Fibroblast of pulmonary artery (primary cell): ENCODE results near the gene PTEN.
"Not testable (repeated sequence)": the region's sequence is repeated elsewhere in the genome, so short reads cannot be mapped to it uniquely, and the experiment has no call there.

Experiments used
- DNase-seq: peaks from one replicate; pipeline ENCODE4 v3.0.0-alpha.2; 2010; ENCODE audit warnings: low read depth
- H3K4me3 ChIP-seq: replicated peaks from 2 replicates; pipeline ENCODE4 v1.5.1; 2011; ENCODE audit warnings: low read depth, mild to moderate bottlenecking, control low read depth, low read length, moderate library complexity
- TF ChIP-seq, protein P1 (sequence below): IDR thresholded peaks from 2 replicates; pipeline ENCODE4 v1.5.1; 2011; ENCODE audit warnings: mild to moderate bottlenecking, control low read depth, low read length, inconsistent platforms; ENCODE audit errors: missing control alignments

PTEN gene

GRCh38 chr10:87887146-87887545 lies 23.7 kb downstream of the PTEN start:
- no peak for DNase-seq
- TF ChIP-seq, protein P1, sequence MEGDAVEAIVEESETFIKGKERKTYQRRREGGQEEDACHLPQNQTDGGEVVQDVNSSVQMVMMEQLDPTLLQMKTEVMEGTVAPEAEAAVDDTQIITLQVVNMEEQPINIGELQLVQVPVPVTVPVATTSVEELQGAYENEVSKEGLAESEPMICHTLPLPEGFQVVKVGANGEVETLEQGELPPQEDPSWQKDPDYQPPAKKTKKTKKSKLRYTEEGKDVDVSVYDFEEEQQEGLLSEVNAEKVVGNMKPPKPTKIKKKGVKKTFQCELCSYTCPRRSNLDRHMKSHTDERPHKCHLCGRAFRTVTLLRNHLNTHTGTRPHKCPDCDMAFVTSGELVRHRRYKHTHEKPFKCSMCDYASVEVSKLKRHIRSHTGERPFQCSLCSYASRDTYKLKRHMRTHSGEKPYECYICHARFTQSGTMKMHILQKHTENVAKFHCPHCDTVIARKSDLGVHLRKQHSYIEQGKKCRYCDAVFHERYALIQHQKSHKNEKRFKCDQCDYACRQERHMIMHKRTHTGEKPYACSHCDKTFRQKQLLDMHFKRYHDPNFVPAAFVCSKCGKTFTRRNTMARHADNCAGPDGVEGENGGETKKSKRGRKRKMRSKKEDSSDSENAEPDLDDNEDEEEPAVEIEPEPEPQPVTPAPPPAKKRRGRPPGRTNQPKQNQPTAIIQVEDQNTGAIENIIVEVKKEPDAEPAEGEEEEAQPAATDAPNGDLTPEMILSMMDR: no peak
- no peak overlapping the region for H3K4me3 ChIP-seq

- TF ChIP-seq, protein P1: no peak
- no peak overlapping the region for H3K4me3 ChIP-seq
- no peak for DNase-seq
Observed at GRCh38 chr10:87887548-87888289, 24.3 kb downstream of the PTEN start.

- H3K4me3 ChIP-seq: no peak overlapping the region
- TF ChIP-seq, protein P1: no peak
- no peak for DNase-seq
Observed at GRCh38 chr10:87895430-87895829, 32.0 kb downstream of the PTEN start.

DNA sequence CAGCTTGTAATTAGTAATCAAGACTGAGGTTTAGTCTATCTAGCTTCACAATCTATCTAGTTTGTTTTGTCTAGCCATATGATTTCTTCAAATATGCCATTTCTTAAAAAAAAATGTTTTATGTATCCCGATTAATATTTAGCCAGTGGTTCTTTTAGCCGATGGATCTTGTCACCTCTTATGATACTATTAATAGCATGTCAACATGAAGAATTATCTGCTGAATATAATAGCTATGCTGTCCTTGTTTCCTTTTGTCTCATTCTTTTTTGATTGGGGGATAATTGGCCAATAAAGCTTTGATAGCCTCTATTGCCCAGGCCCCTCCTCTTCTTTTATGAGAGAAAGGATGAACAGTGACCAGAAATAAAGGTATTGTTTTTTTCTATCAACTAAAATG lies 32.8 kb downstream of the PTEN start:
- H3K4me3 ChIP-seq: no peak overlapping the region
- TF ChIP-seq, protein P1: no peak
- DNase-seq: no peak

DNA sequence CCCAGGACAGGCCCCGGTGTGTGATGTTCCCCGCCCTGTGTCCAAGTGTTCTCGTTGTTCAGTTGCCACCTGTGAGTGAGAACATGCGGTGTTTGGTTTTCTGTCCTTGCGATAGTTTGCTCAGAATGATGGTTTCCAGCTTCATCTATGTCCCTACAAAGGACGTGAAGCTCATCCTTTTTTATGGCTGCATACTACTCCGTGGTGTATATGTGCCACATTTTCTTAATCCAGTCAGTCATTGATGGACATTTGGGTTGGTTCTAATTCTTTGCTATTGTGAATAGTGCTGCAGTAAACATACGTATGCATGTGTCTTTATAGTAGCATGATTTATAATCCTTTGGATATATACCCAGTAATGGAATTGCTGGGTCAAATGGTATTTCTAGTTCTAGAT lies 34.5 kb downstream of the PTEN start:
- not testable (repeated sequence) for H3K4me3 ChIP-seq, DNase-seq

DNA sequence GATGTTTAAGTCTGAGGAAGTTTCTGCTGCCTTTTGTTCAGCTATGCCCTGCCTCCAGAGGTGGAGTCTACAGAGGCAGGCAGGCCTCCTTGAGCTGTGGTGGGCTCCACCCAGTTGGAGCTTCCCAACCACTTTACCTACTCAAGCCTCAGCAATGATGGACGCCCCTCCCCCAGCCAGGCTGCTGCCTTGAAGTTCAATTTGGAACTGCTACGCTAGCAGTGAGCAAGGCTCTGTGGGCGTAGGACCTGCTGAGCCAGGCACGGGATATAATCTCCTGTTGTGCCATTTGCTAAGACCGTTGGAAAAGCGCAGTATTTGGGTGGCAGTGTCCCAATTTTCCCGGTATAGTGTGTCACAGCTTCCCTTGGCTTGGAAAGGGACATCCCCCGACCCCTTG lies 40.0 kb downstream of the PTEN start:
- not testable (repeated sequence) for DNase-seq, H3K4me3 ChIP-seq

GRCh38 chr10:87913156-87913921 lies 49.9 kb downstream of the PTEN start:
- peak; percentile 20 for DNase-seq
- TF ChIP-seq, protein P1: no peak
- H3K4me3 ChIP-seq: no peak overlapping the region

GRCh38 chr10:87915406-87915805 lies 52.0 kb downstream of the PTEN start:
- TF ChIP-seq, protein P1: no peak
- no peak overlapping the region for H3K4me3 ChIP-seq
- no peak for DNase-seq
